H9 (cell line): Measurements from ENCODE around the gene TBC1D7. TPM values are rescaled to one million over a fixed set of nuclear protein-coding genes. Genes with fewer than 3 reads are reported as not detected.

Experiments used
- DNase-seq: peaks from one replicate; pipeline ENCODE4 v3.0.0-alpha.2; 2017
- H2AFZ ChIP-seq: one replicate; pipeline ENCODE4 v1.6.1; 2013; ENCODE audit warnings: mild to moderate bottlenecking, low read length, control low read depth, moderate library complexity
- H2AK5ac ChIP-seq: 2 replicates; pipeline ENCODE4 v1.6.1; 2013; ENCODE audit warnings: low read length, control low read depth, mixed read lengths; ENCODE audit not compliant: insufficient read length
- H2BK120ac ChIP-seq: one replicate; pipeline ENCODE4 v1.6.1; 2013; ENCODE audit warnings: low read depth, mild to moderate bottlenecking, low read length, control low read depth, inconsistent platforms; ENCODE audit not compliant: poor library complexity, severe bottlenecking
- H2BK12ac ChIP-seq: 2 replicates; pipeline ENCODE4 v1.6.1; 2013; ENCODE audit warnings: low read length, control low read depth, mixed read lengths, low read depth; ENCODE audit not compliant: insufficient read length
- H2BK15ac ChIP-seq: 2 replicates; pipeline ENCODE4 v1.6.1; 2013; ENCODE audit warnings: low read depth, low read length, control low read depth
- H2BK20ac ChIP-seq: one replicate; pipeline ENCODE4 v1.6.1; 2013; ENCODE audit warnings: low read depth, mild to moderate bottlenecking, low read length, control low read depth, inconsistent platforms; ENCODE audit not compliant: poor library complexity, severe bottlenecking
- H2BK5ac ChIP-seq: 2 replicates; pipeline ENCODE4 v1.6.1; 2013; ENCODE audit warnings: low read length, control low read depth, mixed read lengths; ENCODE audit not compliant: insufficient read length
- H3K14ac ChIP-seq: 2 replicates; pipeline ENCODE4 v1.6.1; 2013; ENCODE audit warnings: low read length, control low read depth; ENCODE audit not compliant: insufficient read depth
- H3K18ac ChIP-seq: 2 replicates; pipeline ENCODE4 v1.6.1; 2013; ENCODE audit warnings: low read depth, mild to moderate bottlenecking, mixed read lengths, low read length, control low read depth; ENCODE audit not compliant: insufficient read length
- H3K23ac ChIP-seq: 2 replicates; pipeline ENCODE4 v1.6.1; 2013; ENCODE audit warnings: low read length, control low read depth, mixed read lengths, low read depth; ENCODE audit not compliant: insufficient read length
- H3K23me2 ChIP-seq: 2 replicates; pipeline ENCODE4 v1.6.1; 2013; ENCODE audit warnings: low read depth, mild to moderate bottlenecking, mixed read lengths, low read length, control low read depth; ENCODE audit not compliant: insufficient read length, poor library complexity, severe bottlenecking
- H3K27ac ChIP-seq: 2 replicates; pipeline ENCODE4 v1.5.1; 2013; ENCODE audit warnings: low read length, control low read depth, mixed read lengths, low read depth; ENCODE audit not compliant: insufficient read length
- H3K27me3 ChIP-seq: 2 replicates; pipeline ENCODE4 v1.6.1; 2013; ENCODE audit warnings: low read length, control low read depth, inconsistent platforms; ENCODE audit not compliant: insufficient read depth
- H3K4ac ChIP-seq: 2 replicates; pipeline ENCODE4 v1.6.1; 2013; ENCODE audit warnings: low read depth, mild to moderate bottlenecking, control low read depth, inconsistent platforms, low read length, moderate library complexity
- H3K4me1 ChIP-seq: 2 replicates; pipeline ENCODE4 v1.6.1; 2013; ENCODE audit warnings: low read length, control low read depth, inconsistent platforms; ENCODE audit not compliant: insufficient read depth
- H3K4me2 ChIP-seq: 2 replicates; pipeline ENCODE4 v1.6.1; 2013; ENCODE audit warnings: low read length, control low read depth, mixed read lengths; ENCODE audit not compliant: insufficient read length, insufficient read depth
- H3K56ac ChIP-seq: 2 replicates; pipeline ENCODE4 v1.6.1; 2013; ENCODE audit warnings: low read depth, mild to moderate bottlenecking, mixed read lengths, low read length, control low read depth; ENCODE audit not compliant: insufficient read length
- H3K79me1 ChIP-seq: 2 replicates; pipeline ENCODE4 v1.6.1; 2013; ENCODE audit warnings: low read depth, mild to moderate bottlenecking, moderate library complexity, low read length, control low read depth, inconsistent platforms; ENCODE audit not compliant: insufficient read depth, poor library complexity, severe bottlenecking
- H3K79me2 ChIP-seq: 2 replicates; pipeline ENCODE4 v1.6.1; 2013; ENCODE audit warnings: low read length, control low read depth, inconsistent platforms; ENCODE audit not compliant: insufficient read depth
- H3K9ac ChIP-seq: 2 replicates; pipeline ENCODE4 v1.6.1; 2013; ENCODE audit warnings: low read length, control low read depth, mixed read lengths; ENCODE audit not compliant: insufficient read length; ENCODE audit errors: extremely low read depth
- H3K9me3 ChIP-seq: one replicate; pipeline ENCODE4 v1.6.1; 2013; ENCODE audit warnings: low read depth, low read length, inconsistent platforms; ENCODE audit not compliant: control insufficient read depth
- H3T11ph ChIP-seq: one replicate; pipeline ENCODE4 v1.6.1; 2013; ENCODE audit warnings: mild to moderate bottlenecking, low read length, control low read depth, inconsistent platforms
- H4K20me1 ChIP-seq: one replicate; pipeline ENCODE4 v1.6.1; 2013; ENCODE audit not compliant: control insufficient read depth, insufficient read length, insufficient read depth
- H4K5ac ChIP-seq: 2 replicates; pipeline ENCODE4 v1.6.1; 2013; ENCODE audit warnings: low read depth, mild to moderate bottlenecking, mixed read lengths, low read length, control low read depth; ENCODE audit not compliant: insufficient read length
- H4K8ac ChIP-seq: replicated peaks from 2 replicates; pipeline ENCODE4 v1.6.1; 2013; ENCODE audit warnings: low read length, control low read depth, mixed read lengths, low read depth; ENCODE audit not compliant: insufficient read length
- H4K91ac ChIP-seq: 2 replicates; pipeline ENCODE4 v1.6.1; 2013; ENCODE audit warnings: low read depth, mild to moderate bottlenecking, moderate library complexity, mixed read lengths, low read length, control low read depth; ENCODE audit not compliant: insufficient read length
- H3K27ac Mint-ChIP-seq, 3 experiments: 2 replicates in 2 of 3; 3 replicates in 1 of 3; pipeline ENCODE4 v1.8.0; 2020 to 2021; ENCODE audit warnings: mixed read lengths in 3 of 3, mild to moderate bottlenecking in 1 of 3, moderate library complexity in 1 of 3
- H3K27me3 Mint-ChIP-seq: 2 replicates; pipeline ENCODE4 v1.8.0; 2021; ENCODE audit warnings: low read depth, mild to moderate bottlenecking, moderate library complexity, mixed read lengths
- H3K36me3 Mint-ChIP-seq, 3 experiments: 2 replicates in 2 of 3; 3 replicates in 1 of 3; pipeline ENCODE4 v1.8.0; 2020 to 2021; ENCODE audit warnings: low read depth in 3 of 3, mixed read lengths in 3 of 3; ENCODE audit not compliant: insufficient read depth in 1 of 3
- H3K4me1 Mint-ChIP-seq, 2 experiments: 2 replicates each; pipeline ENCODE4 v1.8.0; 2020; ENCODE audit warnings: mixed read lengths in 2 of 2
- H3K4me3 Mint-ChIP-seq, 2 experiments: 2 replicates in 1 of 2; 3 replicates in 1 of 2; pipeline ENCODE4 v1.8.0; 2020 to 2021; ENCODE audit warnings: mild to moderate bottlenecking in 2 of 2, mixed read lengths in 2 of 2, moderate library complexity in 1 of 2
- H3K9me3 Mint-ChIP-seq, 2 experiments: 2 replicates in 1 of 2; 3 replicates in 1 of 2; pipeline ENCODE4 v1.8.0; 2020; ENCODE audit warnings: mild to moderate bottlenecking in 2 of 2, mixed read lengths in 2 of 2, moderate library complexity in 1 of 2
- CTCF ChIP-seq: fragments of 200-600 bp; sonication (generic); conservative IDR thresholded peaks from 3 replicates; pipeline ENCODE4 v1.8.0; 2021; ENCODE audit warnings: antibody characterized with exemption, mild to moderate bottlenecking
- WGBS: extraction: QIAGEN DNeasy Blood & Tissue Kit; methylation state at CpG from one replicate; pipeline ENCODE4 v1.1.7; 2013; ENCODE audit warnings: missing lambda C conversion rate, low lambda C conversion rate, mixed read lengths; ENCODE audit not compliant: insufficient read length; ENCODE audit errors: extremely low coverage; 5-methylcytosine and 5-hydroxymethylcytosine counted together
- total RNA-seq: library from RNA; stranded (reverse); gene quantifications from 2 replicates; pipeline ENCODE4 v1.2.1, GENCODE V29; 2021

Gene TBC1D7
- total RNA-seq, 1 experiment from 2014 or later, result 33.9 TPM

GRCh38 chr6:13275435-13275989, 52.8 kb downstream of the TBC1D7 start:
- no CpG with 5 or more reads among the region's 8 CpGs for WGBS
- no peak overlapping the region; a peak in 1 of 7 replicates for H3K27ac Mint-ChIP-seq
- Histone ChIP-seq H2BK15ac (no peak overlapping the region), H2BK5ac (no peak overlapping the region), H3K4me1 (no peaks in the 10 kb centered on the region), H3K18ac (no peak overlapping the region), H4K8ac (no peak overlapping the region), H3K79me2 (no peaks in the 10 kb centered on the region), H2BK20ac (no peak overlapping the region), H3T11ph (no peak overlapping the region), H3K23me2 (no peaks in the 10 kb centered on the region), H2AK5ac (no peak overlapping the region), H2BK12ac (no peak overlapping the region), H3K14ac (no peak overlapping the region), H3K4me2 (no peak overlapping the region), H3K79me1 (no peaks in the 10 kb centered on the region), H3K9ac (no peak overlapping the region), H3K4ac (no peak overlapping the region), H4K5ac (no peak overlapping the region), H3K56ac (no peak overlapping the region), H3K9me3 (no peaks in the 10 kb centered on the region), H3K27me3 (no peaks in the 10 kb centered on the region), H4K91ac (no peak overlapping the region), H4K20me1 (no peaks in the 10 kb centered on the region), H3K23ac (no peak overlapping the region), H2BK120ac (no peak overlapping the region), H2AFZ (no peak overlapping the region), H3K27ac (no peak overlapping the region)
- no peaks in the 10 kb centered on the region; a peak in 2 of 7 replicates for H3K36me3 Mint-ChIP-seq
- peaks cover 8 to 14% of the 10 kb centered on the region in 2 experiments; a peak in 3 of 4 replicates for H3K4me1 Mint-ChIP-seq
- no peak overlapping the region; a peak in 1 of 5 replicates for H3K4me3 Mint-ChIP-seq
- no peak for TF ChIP-seq CTCF
- no peaks in the 10 kb centered on the region for H3K9me3 Mint-ChIP-seq
- no peaks in the 10 kb centered on the region for H3K27me3 Mint-ChIP-seq
- no peak for DNase-seq
